NCI-H1417 (cell line): ENCODE data around the gene PLEKHA6.
A peak's percentile ranks its signal among the peaks of the same experiment; 100 is the strongest.

Source experiments
- DNase-seq, 3 experiments: peaks; one replicate each; lab custom pipeline; 2025; lab: John Stamatoyannopoulos, UW

PLEKHA6 gene, protein sequence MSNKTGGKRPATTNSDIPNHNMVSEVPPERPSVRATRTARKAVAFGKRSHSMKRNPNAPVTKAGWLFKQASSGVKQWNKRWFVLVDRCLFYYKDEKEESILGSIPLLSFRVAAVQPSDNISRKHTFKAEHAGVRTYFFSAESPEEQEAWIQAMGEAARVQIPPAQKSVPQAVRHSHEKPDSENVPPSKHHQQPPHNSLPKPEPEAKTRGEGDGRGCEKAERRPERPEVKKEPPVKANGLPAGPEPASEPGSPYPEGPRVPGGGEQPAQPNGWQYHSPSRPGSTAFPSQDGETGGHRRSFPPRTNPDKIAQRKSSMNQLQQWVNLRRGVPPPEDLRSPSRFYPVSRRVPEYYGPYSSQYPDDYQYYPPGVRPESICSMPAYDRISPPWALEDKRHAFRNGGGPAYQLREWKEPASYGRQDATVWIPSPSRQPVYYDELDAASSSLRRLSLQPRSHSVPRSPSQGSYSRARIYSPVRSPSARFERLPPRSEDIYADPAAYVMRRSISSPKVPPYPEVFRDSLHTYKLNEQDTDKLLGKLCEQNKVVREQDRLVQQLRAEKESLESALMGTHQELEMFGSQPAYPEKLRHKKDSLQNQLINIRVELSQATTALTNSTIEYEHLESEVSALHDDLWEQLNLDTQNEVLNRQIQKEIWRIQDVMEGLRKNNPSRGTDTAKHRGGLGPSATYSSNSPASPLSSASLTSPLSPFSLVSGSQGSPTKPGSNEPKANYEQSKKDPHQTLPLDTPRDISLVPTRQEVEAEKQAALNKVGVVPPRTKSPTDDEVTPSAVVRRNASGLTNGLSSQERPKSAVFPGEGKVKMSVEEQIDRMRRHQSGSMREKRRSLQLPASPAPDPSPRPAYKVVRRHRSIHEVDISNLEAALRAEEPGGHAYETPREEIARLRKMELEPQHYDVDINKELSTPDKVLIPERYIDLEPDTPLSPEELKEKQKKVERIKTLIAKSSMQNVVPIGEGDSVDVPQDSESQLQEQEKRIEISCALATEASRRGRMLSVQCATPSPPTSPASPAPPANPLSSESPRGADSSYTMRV

DNA sequence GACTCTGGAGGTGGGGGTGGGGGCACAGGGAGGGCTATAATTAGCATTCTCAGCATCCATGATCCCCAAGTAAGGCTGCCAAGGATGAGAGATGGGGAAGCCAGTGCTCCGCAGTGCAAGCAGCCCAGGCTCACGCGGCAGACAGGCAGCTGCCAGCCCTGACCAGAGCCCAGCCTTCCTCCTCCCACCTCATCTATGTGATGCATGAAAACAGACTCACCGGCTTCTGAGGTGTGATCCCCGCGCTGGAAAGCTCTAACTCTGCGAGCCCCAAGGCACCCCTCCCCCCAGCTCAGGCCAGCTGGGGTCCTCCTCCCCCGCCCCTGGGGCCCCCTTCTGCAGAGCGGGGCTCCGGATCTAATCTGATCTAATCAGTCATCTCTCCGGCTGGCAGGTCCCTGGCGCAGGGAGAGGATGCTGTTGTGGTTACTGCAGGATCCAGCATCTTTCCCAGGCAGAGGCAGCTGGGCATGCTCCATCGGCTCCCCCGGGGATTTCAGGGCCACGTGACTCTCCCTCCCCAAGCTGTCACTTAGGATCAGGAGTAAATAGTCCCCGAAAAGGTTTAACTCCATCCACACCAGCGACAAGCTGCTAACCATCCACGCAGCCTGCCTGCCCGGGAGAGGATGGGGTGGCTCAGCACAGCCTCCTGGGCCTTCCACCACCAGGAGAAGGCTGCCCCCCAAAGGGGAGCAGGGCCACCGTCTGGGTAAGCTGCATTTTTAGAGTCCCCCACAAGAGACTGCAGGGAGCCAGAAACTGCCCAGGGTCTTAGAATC is at the start of gene PLEKHA6:
TSS of gene PLEKHA6 (minus strand) at position 456 of the 782 bp plus-strand sequence. CDS start 86,202 bp downstream, outside the sequence.
- DNase-seq = peak; percentile 75 to 97 (median 85)

DNA sequence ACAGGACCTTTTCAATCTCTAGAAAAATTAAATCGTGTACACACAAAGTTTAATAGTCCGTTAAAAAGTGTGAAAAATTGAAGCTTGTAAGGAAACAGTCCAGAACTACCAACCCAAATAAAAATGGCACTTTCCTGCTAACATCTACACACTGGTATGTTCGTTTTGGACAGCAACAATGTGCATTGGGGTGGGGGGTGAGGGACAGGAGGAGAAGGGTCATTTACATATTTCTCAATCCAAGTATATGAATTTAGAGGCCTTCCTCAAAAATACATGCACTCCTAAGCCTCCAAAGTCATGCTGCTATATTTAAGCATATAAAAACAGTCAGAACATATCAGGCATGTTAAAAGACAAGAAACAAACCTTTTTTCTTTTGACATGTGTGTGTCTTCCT is 49.4 kb upstream of the PLEKHA6 start:
- DNase-seq = no peak

DNA sequence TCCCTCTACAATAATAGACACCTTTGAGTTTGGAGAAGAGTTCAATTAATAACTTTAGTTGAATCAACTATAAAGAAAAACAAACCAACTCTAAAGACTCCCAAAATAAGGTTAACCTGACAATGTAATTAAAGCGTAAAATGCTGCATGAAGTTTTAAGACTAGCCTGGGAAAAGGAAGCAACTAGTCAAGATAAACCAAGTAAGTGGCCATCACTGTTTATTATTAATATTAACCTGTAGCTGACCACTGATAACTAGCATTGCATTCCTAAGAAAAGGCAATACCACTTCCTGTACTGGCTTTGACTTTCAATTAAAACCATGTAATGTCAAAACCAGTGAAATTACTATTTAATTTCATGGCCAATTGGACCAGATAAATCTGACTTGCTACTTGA is 48.9 kb upstream of the PLEKHA6 start:
- no peak for DNase-seq

DNA sequence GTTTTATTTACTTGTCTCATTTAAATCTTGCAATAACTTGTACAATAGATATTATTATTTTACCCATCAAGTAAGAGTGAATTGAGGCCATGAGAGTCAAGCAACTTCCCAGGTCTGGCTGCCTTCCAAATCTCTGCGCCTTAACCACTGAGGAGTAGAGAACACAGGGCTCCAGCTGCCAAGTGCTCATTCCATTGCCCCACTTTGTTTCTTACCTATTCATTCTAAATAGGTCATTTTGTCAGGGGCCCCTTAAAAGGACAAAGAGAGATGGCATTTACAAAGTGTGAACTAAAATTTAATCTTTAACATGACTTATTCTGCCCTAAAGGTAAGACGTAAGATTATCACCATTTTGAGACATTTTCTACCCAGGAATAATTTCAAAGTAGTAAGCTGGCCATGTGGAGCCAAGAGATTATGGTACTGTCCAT is 48.4 kb upstream of the PLEKHA6 start:
- DNase-seq = peak; percentile 22 to 75 (median 60)

DNA sequence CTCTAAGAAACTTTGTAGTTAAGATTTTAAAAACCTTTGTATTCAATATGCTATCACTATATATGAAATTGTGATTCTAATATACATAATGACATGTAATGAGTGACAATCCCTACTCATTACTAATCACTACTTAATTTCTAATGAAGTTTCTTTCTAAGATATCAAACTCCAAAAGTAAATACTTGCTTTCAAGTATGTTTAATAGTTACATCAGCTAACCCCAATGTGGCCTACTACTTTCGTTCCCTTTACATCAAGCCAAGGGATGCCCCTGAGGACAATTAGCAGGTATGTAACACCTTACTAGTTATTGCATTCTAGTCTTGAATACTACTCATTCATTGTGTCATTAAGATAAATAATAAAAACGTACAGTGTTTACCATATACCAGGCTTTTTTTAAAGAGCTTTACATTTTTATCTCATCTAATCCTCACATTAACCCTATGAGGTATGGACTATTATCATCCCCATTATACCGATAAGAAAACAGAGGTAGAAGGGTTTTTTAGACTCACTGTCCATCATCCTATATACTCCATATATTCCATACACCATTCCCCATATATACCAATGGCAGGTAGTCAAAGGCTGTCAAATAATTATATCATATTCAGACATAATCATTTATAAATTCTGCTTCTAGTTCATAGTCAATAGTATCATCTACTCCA is 47.7 kb upstream of the PLEKHA6 start:
- no peak for DNase-seq

DNA sequence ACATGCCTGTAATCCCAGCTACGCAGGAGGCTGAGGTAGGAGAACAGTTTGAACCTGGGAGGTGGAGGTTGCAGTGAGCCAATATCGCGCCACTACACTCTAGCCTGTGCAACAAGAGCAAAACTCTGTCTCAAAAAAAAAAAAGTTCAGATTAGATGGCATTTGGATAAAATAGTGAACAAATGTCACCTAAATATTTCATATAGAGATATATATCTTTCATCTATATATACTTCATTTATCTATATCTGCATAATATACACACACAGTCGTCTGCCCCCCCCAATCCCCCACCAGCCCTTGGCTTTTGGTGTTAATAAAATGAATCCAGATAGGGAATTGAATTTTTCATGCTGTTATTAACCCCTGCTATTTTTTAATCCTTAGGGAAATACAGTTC is 46.9 kb upstream of the PLEKHA6 start:
- no peak for DNase-seq

DNA sequence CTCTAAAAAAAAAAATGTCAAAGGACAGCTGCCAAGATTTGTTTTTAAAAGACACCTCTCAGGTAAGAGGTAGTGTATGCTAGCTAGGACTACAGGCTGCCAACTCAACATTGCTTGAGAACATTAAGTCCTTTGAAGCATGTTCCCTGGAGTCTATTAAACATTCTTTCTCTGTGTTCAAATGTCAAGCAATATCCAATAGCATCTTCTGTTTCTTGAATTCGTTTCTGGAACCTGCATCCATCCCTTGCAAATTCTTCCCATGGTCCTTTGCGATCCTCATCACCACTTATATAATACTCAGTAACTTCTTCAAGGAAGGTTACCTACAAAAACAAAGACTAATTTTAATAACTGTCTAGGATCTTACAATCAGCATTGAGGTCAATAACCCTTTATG is 46.3 kb upstream of the PLEKHA6 start:
- DNase-seq = no peak

DNA sequence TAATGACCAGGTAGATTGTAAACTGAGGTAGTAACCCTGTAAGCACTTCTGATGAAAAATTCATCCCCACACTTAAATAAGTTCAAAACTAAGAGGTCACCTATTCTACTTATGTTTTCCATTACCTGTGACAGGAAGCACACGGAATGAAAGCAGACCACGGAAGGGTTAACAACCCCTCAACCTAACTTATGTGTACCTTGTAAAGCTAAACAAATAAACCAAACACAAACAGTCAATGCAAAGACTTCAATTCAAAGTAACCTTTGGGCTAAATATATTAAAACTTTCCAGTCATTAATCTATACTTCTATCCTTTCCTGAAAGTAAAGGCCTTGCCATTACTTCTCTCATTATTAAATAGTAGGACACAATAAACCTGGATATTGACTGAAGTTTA is 44.9 kb upstream of the PLEKHA6 start:
- DNase-seq = no peak

DNA sequence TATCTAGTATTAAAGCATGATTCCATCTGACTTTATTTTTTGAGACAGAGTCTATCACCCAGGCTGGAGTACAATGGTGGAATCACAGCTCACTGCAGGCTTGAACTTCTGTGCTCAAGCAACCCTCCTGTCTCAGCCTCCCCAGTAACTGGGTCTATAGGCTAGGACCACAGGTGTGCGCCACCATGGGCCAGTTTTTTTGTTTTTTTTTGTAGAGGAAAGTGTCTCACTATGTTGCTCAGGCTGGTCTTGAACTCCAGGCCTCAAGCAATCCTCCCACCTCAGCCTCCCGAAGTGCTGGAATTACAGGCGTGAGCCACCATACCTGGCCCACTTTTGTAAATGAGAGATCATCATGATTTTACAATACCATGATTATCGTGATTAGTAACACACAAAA is 42.7 kb upstream of the PLEKHA6 start:
- DNase-seq = no peak

DNA sequence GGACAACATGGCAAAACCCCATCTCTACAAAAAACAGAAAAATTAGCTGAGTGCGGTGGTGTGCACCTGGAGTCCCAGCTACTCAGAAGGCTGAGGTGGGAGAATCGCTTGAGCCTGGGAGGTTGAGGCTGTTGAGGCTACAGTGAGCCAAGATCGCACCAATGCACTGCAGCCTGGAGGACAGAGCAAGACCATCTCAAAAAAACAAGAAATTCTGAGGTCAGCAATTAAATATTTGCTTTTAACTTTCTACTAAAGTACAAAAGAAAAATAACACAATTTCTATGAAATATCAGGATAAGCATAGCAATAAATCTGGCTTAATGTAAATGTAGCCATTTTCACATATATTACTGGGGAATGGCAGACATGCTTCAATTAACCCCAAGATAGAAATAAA is 42.0 kb upstream of the PLEKHA6 start:
- DNase-seq = no peak

DNA sequence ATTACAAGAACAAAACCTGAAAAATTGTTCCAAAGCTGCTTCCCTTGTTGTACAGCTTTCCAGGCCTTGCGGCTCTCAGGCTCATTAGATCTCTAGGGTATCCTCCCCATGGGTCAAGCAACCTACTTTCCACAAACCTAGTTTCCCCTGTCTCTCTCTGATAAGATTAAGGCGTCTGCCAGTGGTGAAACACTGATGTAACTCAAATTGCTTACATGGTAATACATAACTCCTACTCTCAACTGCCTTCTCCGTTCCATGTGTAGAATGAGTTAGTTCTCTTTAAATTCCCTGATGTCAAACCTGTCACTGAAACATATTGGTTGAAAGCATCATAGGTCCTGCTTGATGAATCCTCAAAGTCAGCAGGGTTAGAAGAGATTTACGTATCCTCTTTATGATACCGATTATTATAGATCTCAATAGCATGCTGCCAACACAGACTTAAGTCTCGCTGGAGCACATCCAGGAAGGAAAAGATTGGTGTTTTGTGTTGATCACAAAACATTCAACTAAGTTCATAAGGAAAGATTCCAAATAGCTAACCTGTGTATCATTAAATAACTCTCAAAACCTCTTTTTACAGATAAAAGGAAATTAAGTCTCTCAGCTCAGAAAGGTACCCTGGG is 41.3 kb upstream of the PLEKHA6 start:
- no peak for DNase-seq

DNA sequence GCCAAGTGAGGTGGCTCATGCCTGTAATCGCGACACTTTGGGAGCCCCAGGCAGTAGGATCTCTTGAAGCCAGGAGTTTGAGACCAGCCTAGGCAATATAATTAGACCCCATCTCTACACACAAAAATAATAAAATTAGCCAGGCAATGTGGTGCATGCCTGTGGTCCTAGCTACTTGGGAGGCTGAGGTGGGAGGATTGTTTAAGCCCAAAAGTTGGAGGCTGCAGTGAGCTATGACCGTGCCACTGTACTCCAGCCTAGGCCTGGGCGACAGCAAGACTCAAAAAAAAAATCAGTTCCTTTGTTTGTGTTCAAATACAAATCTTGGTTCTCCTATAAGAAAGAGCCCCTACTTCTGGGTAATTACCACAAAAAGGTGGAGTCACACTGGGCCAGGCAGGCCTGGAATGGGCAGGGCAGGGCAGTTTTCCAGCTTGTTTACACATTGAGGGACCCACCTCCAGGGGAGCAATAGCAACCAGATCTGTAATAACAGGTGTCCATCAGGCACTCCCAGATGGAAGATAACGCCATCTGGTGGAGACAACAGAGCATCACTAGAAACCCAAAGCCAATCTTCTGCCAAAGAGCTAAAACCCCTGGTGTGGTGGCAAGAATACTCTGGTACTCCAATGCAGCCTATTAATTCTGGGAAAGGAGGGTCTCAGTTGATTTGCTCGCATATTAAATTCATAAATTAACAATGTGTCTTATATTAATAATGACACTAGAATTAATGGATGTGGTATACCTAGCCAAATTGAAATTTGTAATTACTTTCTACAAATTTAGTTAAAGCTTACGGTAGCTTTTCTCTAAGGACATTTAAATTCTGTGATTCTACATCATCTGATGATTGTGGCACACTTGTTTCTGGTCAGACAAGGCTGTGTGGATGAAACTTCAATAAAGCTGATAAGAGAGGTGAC is 38.7 kb upstream of the PLEKHA6 start:
- peak; percentile 82 to 96 (median 94) for DNase-seq

DNA sequence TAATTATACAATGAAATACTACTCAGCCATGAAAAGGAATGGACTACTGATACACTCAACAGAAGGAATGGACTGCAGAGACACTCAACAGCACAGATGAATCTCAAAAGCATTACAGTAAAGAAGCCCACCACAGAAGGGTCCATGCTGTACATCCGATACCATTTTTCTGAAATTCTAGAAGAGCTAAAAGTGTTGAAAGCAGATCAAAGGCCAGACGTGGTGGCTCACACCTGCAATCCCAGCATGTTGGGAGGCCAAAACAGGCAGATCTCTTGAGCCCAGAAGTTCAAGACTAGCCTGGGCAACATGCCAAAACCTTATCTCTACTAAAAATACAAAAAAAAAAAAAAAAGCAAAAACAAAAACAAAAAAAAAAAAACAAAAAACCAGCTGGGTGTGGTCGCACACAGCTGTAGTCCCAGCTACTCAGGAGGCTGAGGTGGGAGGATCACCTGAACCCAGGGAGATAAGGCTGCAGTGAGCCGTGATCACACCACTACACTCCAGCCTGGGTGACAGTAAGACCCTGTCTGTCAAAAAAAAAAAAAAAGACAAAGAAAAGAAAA is 36.4 kb upstream of the PLEKHA6 start:
- no peak for DNase-seq

DNA sequence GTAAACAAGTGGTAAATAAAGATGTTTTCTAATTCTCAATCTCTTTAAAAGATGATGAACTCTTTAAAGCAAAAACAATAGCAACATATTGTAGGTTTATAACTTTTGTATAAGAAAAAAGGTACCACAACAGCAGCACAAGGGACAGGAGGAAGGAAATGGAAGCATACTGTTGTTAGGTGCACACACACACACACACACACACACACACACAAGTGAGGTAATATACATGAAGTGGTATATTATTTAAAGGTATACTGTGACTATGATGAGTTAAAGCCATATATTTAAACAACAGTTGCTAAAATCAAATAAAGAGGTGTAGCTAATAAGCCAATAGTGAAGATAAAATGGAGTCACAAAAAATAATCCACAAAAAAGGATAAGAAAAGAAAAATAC is 31.9 kb upstream of the PLEKHA6 start:
- no peak for DNase-seq

DNA sequence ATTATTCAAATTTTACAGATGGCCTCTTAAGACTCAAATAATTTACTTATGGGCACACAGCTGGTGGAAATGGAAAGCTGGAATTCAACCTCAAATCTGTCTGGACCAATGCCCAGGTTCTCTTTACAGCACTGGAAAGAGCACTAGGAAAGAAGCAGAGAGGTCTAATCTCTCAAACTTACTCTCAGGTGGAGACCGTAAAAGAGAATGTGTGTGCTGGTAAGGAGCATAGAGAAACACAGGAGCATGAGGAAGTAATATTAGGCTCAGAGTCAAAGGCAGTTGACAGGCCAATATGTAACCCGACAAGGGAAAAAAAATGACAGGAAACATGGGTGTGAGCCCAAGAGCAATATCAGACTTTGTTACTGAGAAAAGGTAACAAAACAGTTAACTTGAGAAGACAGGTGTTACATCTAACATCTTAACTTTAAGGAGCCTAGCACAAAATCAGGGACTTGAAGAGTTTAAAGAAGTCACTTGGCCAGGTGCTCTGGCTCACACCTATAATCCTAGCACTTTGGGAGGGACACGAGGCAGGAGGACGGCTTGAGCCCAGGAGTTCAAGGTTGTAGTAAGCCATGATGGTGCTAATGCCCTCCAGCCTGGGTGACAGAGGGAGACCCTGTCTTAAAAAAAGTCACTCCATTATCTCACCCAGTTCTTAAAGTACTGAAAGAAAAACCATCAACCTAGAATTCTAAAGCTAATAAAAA is 31.2 kb upstream of the PLEKHA6 start:
- no peak for DNase-seq

DNA sequence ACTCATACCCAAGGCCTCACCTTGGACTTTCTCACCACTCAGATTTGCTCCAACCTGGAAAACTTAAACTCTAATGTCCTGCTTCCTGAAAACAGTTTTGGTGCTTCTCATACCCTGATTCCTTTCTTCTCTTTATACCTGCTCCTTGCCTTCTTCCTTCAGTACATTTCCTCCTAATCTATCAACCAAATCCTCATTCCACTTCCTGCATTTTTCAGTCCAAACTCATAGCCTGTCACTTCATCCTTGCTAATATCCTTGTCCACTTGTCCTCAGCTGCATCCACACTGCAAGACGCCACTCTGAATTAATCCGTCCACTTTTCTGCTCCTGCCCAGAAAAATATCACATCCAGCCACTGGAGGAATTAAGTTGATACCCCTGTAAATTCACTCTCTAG is 26.0 kb upstream of the PLEKHA6 start:
- no peak for DNase-seq

DNA sequence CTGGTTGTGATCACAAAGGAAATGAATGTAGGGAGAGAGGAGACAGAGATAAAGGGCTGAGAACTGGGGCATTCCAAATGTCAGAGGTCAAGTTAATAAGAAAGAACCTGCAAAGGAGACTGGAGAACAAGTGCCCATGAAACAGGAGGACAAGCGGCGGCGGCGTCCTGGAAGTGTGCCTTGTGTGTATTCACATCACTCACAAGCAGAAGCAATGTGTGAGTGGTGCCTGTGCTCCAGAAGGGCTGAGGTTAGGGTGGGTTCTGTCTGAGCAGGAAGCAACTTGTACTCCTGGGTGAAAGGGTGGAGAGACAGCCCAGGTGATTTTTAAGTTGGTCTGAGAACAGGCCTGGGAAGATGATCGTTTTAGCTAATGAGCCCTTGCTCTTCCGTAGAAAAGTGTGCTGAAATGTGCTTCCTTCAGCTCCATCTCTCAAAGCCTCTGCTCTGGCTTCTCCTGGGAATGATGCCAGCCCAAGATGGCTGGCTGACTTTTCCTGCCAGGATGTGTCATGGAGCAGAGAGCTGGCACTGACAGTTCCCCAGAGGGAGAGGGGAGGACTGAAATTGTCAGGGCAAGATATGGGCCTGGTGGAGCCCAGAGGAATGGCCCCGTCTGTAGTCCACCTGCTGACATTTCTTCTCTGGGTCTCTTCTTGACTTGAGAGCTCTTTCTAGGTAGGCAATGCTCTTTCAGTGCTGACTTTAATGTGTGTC is 25.1 kb upstream of the PLEKHA6 start:
- no peak for DNase-seq
